GM19468 (cell line): ENCODE measurements around the gene PRX.
A peak's percentile ranks its signal among the peaks of the same experiment; 100 is the strongest.
"Not testable (repeated sequence)": the region's sequence is repeated elsewhere in the genome, so short reads cannot be mapped to it uniquely, and the experiment has no call there.

Source experiments
- ATAC-seq: cut with Tn5 transposase; IDR thresholded peaks from one replicate; pipeline ENCODE4 v1.9.1; 2021; ENCODE audit warnings: mild to moderate bottlenecking, moderate library complexity, moderate number of reproducible peaks; ENCODE audit not compliant: unreplicated experiment; ENCODE audit errors: extremely low read depth

PRX gene

GRCh38 chr19:40442328-40443130, 29.4 kb upstream of the PRX start:
- no peak for ATAC-seq

- no peak for ATAC-seq
Observed at GRCh38 chr19:40441719-40442253, 28.6 kb upstream of the PRX start.

- ATAC-seq: no peak
Observed at GRCh38 chr19:40438284-40438683, 25.1 kb upstream of the PRX start.

- ATAC-seq: peak; percentile 51
Observed at GRCh38 chr19:40433391-40434216, 20.4 kb upstream of the PRX start.

GRCh38 chr19:40432760-40433159, 19.6 kb upstream of the PRX start:
- not testable (repeated sequence) for ATAC-seq

- no peak for ATAC-seq
Observed at GRCh38 chr19:40431698-40432097, 18.5 kb upstream of the PRX start.

- not testable (repeated sequence) for ATAC-seq
Observed at GRCh38 chr19:40430242-40430641, 17.1 kb upstream of the PRX start.

GRCh38 chr19:40428197-40428596, 15.0 kb upstream of the PRX start:
- ATAC-seq: not testable (repeated sequence)

- ATAC-seq: peak; percentile 79
Observed at GRCh38 chr19:40425450-40426287, 12.5 kb upstream of the PRX start, which contains the start of gene SERTAD1. SERTAD1 (minus strand) TSS chr19:40425992; CDS start chr19:40423546, 2,446 bp downstream.

GRCh38 chr19:40424637-40425449, 11.7 kb upstream of the PRX start:
- ATAC-seq: no peak

GRCh38 chr19:40423938-40424337, 10.8 kb upstream of the PRX start:
- no peak for ATAC-seq

GRCh38 chr19:40422748-40423566, 9.8 kb upstream of the PRX start:
- no peak for ATAC-seq

- no peak for ATAC-seq
Observed at GRCh38 chr19:40421993-40422747, 9.0 kb upstream of the PRX start.

- ATAC-seq: no peak
Observed at GRCh38 chr19:40420766-40421765, 7.9 kb upstream of the PRX start.

GRCh38 chr19:40420451-40420765, 7.2 kb upstream of the PRX start:
- no peak for ATAC-seq

GRCh38 chr19:40419780-40420179, 6.6 kb upstream of the PRX start:
- ATAC-seq: no peak
